HG02943 (cell line): ENCODE measurements around the gene NAGPA.
"Not testable (repeated sequence)": the region's sequence is repeated elsewhere in the genome, so short reads cannot be mapped to it uniquely, and the experiment has no call there.

Source experiments
- ATAC-seq: cut with Tn5 transposase; IDR thresholded peaks from one replicate; pipeline ENCODE4 v1.9.1; 2021; ENCODE audit warnings: mild to moderate bottlenecking, low read depth, moderate library complexity; ENCODE audit not compliant: unreplicated experiment

The NAGPA gene

GRCh38 chr16:5033256-5034166 lies at the start of gene NAGPA:
Gene NAGPA, minus strand, starts transcription at chr16:5033935. Its CDS starts 21 bp downstream, at chr16:5033914.
- ATAC-seq, result peak; percentile 90

GRCh38 chr16:5080996-5081395 lies 47.3 kb upstream of the NAGPA start:
- ATAC-seq, result not testable (repeated sequence)

- ATAC-seq, result not testable (repeated sequence)
Observed at GRCh38 chr16:5080461-5080860, 46.7 kb upstream of the NAGPA start.

GRCh38 chr16:5078626-5079025 lies 44.9 kb upstream of the NAGPA start:
- no peak for ATAC-seq

- ATAC-seq, result no peak
Observed at GRCh38 chr16:5077304-5077703, 43.6 kb upstream of the NAGPA start.

GRCh38 chr16:5075637-5076036 lies 41.9 kb upstream of the NAGPA start:
- ATAC-seq, result no peak

GRCh38 chr16:5073771-5074170 lies 40.0 kb upstream of the NAGPA start:
- ATAC-seq, result not testable (repeated sequence)

GRCh38 chr16:5073279-5073629 lies 39.5 kb upstream of the NAGPA start:
- ATAC-seq, result no peak

- no peak for ATAC-seq
Observed at GRCh38 chr16:5072334-5073278, 38.9 kb upstream of the NAGPA start.

- peak; percentile 79 for ATAC-seq
Observed at GRCh38 chr16:5071681-5072333, 38.1 kb upstream of the NAGPA start, which contains the start of gene ALG1. Gene ALG1, plus strand, starts transcription at chr16:5071843. Its CDS starts 7 bp downstream, at chr16:5071850.

GRCh38 chr16:5071341-5071680 lies 37.6 kb upstream of the NAGPA start:
- ATAC-seq, result no peak

- ATAC-seq, result no peak
Observed at GRCh38 chr16:5070431-5071186, 36.9 kb upstream of the NAGPA start.

GRCh38 chr16:5069854-5070253 lies 36.1 kb upstream of the NAGPA start:
- ATAC-seq, result no peak

GRCh38 chr16:5069048-5069447 lies 35.3 kb upstream of the NAGPA start:
- no peak for ATAC-seq

- ATAC-seq, result no peak
Observed at GRCh38 chr16:5066511-5066910, 32.8 kb upstream of the NAGPA start.

GRCh38 chr16:5065813-5066212 lies 32.1 kb upstream of the NAGPA start, which contains the start of gene C16orf89:
Gene C16orf89, minus strand, starts transcription at chr16:5065956. Its CDS starts 48 bp downstream, at chr16:5065908.
- no peak for ATAC-seq

GRCh38 chr16:5065326-5065725 lies 31.6 kb upstream of the NAGPA start:
- ATAC-seq, result no peak

- ATAC-seq, result no peak
Observed at GRCh38 chr16:5064915-5065314, 31.2 kb upstream of the NAGPA start.

- ATAC-seq, result no peak
Observed at GRCh38 chr16:5062790-5063765, 29.3 kb upstream of the NAGPA start.
